HepG2 (cell line): ENCODE measurements around the gene FHIT. TPM values are rescaled to one million over a fixed set of nuclear protein-coding genes. Genes with fewer than 3 reads are reported as not detected.

Experiments used
- ATAC-seq: fragments of 200-7000 bp; cut with Tn5 transposase; 3 replicates; pipeline ENCODE4 v1.9.1; 2020; ENCODE audit warnings: mild to moderate bottlenecking, moderate library complexity
- BruUV-seq: library from RNA; stranded (reverse); fragments of 400-500 nt; replicated peaks from 2 replicates; lab custom pipeline; 2021; lab: Mats Ljungman, UMichigan
- CTCF ChIA-PET: fragments of 300-600 bp; formaldehyde crosslinking; extraction: SDS; loops from one replicate; lab custom pipeline; 2021; ENCODE audit warnings: low total read pairs, inconsistent platforms, low intra/inter-chr PET ratio; lab: Yijun Ruan, JAX
- POLR2A ChIA-PET: fragments of 350-600 bp; sonication (Branson Sonifier 250); formaldehyde crosslinking; loops from one replicate; lab custom pipeline; 2020; ENCODE audit warnings: antibody characterized with exemption, inconsistent platforms; lab: Yijun Ruan, JAX
- DNase-seq: peaks from one replicate; pipeline ENCODE4 v3.0.0-alpha.2; 2015; ENCODE audit warnings: low spot score
- FAIRE-seq: peaks from 3 replicates; lab custom pipeline; 2011; peaks lifted over from hg19 to GRCh38; lab: Jason Lieb, UNC
- H2AFZ ChIP-seq: one replicate; pipeline ENCODE4 v1.6.1; 2011; ENCODE audit warnings: low read length, inconsistent platforms
- H3K27ac ChIP-seq: fragments of 300-600 bp; 3 replicates; pipeline ENCODE4 v1.8.0; 2011; ENCODE audit warnings: mixed run types, mild to moderate bottlenecking, mixed read lengths, low read length, inconsistent platforms; ENCODE audit not compliant: insufficient read depth; ENCODE audit errors: extremely low read length
- H3K27me3 ChIP-seq, 2 experiments: fragments of 200-600 bp in 1 of 2; 2 replicates in 1 of 2; 3 replicates in 1 of 2; pipeline versions ENCODE4 v1.6.0 to v1.8.0; 2011; ENCODE audit warnings: low read length in 2 of 2, mild to moderate bottlenecking in 2 of 2, moderate library complexity in 2 of 2, inconsistent platforms in 1 of 2; ENCODE audit not compliant: insufficient read depth in 2 of 2, control insufficient read depth in 1 of 2
- H3K36me3 ChIP-seq, 2 experiments: fragments of 200-600 bp in 1 of 2; replicated peaks in 1 of 2; 2 replicates in 1 of 2; 3 replicates in 1 of 2; pipeline versions ENCODE4 v1.5.1 to v1.8.0; 2011; ENCODE audit warnings: low read length in 2 of 2, inconsistent platforms in 1 of 2; ENCODE audit not compliant: insufficient read depth in 2 of 2, control insufficient read depth in 1 of 2
- H3K4me1 ChIP-seq: 2 replicates; pipeline ENCODE4 v1.5.1; 2012; ENCODE audit warnings: low read length, inconsistent platforms; ENCODE audit not compliant: insufficient read depth
- H3K4me2 ChIP-seq: 2 replicates; pipeline ENCODE4 v1.6.0; 2011; ENCODE audit warnings: low read depth, low read length, inconsistent platforms
- H3K4me3 ChIP-seq, 3 experiments: fragments of 200-600 bp in 1 of 3; sonication (generic), shearing (Covaris generic) in 1 of 3; replicated peaks in 1 of 3; 2 replicates each; pipeline ENCODE4 v1.5.1; 2011 to 2016; ENCODE audit warnings: low read length in 3 of 3, inconsistent platforms in 2 of 3, low read depth in 2 of 3, mild to moderate bottlenecking in 2 of 3, control low read depth in 1 of 3, mixed read lengths in 1 of 3; ENCODE audit not compliant: insufficient read depth in 1 of 3
- H3K79me2 ChIP-seq: one replicate; pipeline ENCODE4 v1.6.1; 2011; ENCODE audit warnings: low read length, inconsistent platforms; ENCODE audit not compliant: insufficient read depth
- H3K9ac ChIP-seq: 2 replicates; pipeline ENCODE4 v1.6.0; 2011; ENCODE audit warnings: mild to moderate bottlenecking, low read depth, low read length, inconsistent platforms; ENCODE audit not compliant: insufficient read depth
- H3K9me3 ChIP-seq: 2 replicates; pipeline ENCODE4 v1.5.1; 2012; ENCODE audit warnings: mild to moderate bottlenecking, low read length
- H4K20me1 ChIP-seq: 2 replicates; pipeline ENCODE4 v1.6.0; 2011; ENCODE audit warnings: inconsistent platforms, mild to moderate bottlenecking, low read length, moderate library complexity; ENCODE audit not compliant: insufficient read depth
- BRD4 ChIP-seq: sonication (generic); formaldehyde crosslinking; IDR thresholded peaks from 2 replicates; pipeline ENCODE4 v1.4.0; 2020; ENCODE audit warnings: missing genetic modification reagents
- HNRNPK ChIP-seq: fragments of 200-400 bp; formaldehyde crosslinking; IDR thresholded peaks from 2 replicates; pipeline ENCODE4 v1.6.1; 2018; ENCODE audit warnings: low read length, low read depth, moderate library complexity, mild to moderate bottlenecking; ENCODE audit not compliant: poor library complexity, severe bottlenecking
- KLF6 ChIP-seq: IDR thresholded peaks from 2 replicates; pipeline ENCODE4 v1.8.0; 2016; ENCODE audit warnings: missing biosample characterization, missing genetic modification reagents
- KLF9 ChIP-seq: IDR thresholded peaks from 2 replicates; pipeline ENCODE4 v1.6.1; 2016; ENCODE audit warnings: low read depth
- NBN ChIP-seq: fragments of 450-650 bp; conservative IDR thresholded peaks from 2 replicates; pipeline ENCODE4 v1.6.1; 2017
- POGZ ChIP-seq: sonication (generic); formaldehyde crosslinking; IDR thresholded peaks from 2 replicates; pipeline ENCODE4 v1.4.0; 2020; ENCODE audit warnings: mild to moderate bottlenecking, missing genetic modification reagents
- ZNF282 ChIP-seq: fragments of 450-650 bp; IDR thresholded peaks from 2 replicates; pipeline ENCODE4 v1.6.1; 2018; ENCODE audit not compliant: partially characterized antibody
- ZNF670 ChIP-seq: sonication (generic); formaldehyde crosslinking; IDR thresholded peaks from 2 replicates; pipeline ENCODE4 v1.8.0; 2022; ENCODE audit warnings: mild to moderate bottlenecking, missing genetic modification reagents, borderline replicate concordance
- WGBS: methylation state at CpG from one replicate; pipeline ENCODE4 v1.1.6; 2017; ENCODE audit warnings: low lambda C conversion rate; 5-methylcytosine and 5-hydroxymethylcytosine counted together
- in situ Hi-C: cut with HindIII; loops from 2 replicates; pipeline ENCODE4 v1.10.0; 2017; ENCODE audit warnings: low pct_unique_long_range_greater_than_20kb; ENCODE audit not compliant: extremely low pct_ligation_motif_present
- intact Hi-C: fragments of 100-400 bp; cut with micrococcal nuclease; formaldehyde crosslinking; loops from one replicate; pipeline ENCODE4 v1.10.0; 2022; ENCODE audit not compliant: unreplicated experiment
- polyA plus RNA-seq, 8 experiments: library from polyadenylated mRNA; depleted of rRNA in 3 of 8; stranded (reverse) in 7 of 8; unstranded in 1 of 8; fragments of >200 nt; fragmentation: Illumina TruSeq in 4 of 8; extraction: Trizol in 4 of 8; gene quantifications; 2 replicates each; pipeline versions ENCODE4 v1.2.1 to v1.2.3, GENCODE V29; 2011 to 2016; ENCODE audit warnings: low read depth in 4 of 8, missing spikeins in 1 of 8, mixed read lengths in 1 of 8; ENCODE audit not compliant: insufficient read depth in 1 of 8
- total RNA-seq, 5 experiments: library from RNA; depleted of rRNA; stranded (reverse); fragments of >200 nt; fragmentation: Illumina TruSeq; extraction: Trizol; gene quantifications; 2 replicates each; pipeline ENCODE4 v1.2.3, GENCODE V29; 2016; ENCODE audit warnings: low read depth in 1 of 5
- TF ChIP-seq, protein P1 (sequence below): sonication (generic); formaldehyde crosslinking; IDR thresholded peaks from 2 replicates; pipeline ENCODE4 v1.5.0; 2020; ENCODE audit warnings: mild to moderate bottlenecking, low read depth, missing genetic modification reagents, borderline replicate concordance
- TF ChIP-seq, protein P2 (sequence below): sonication (generic); formaldehyde crosslinking; conservative IDR thresholded peaks from 2 replicates; pipeline ENCODE4 v1.4.0; 2020; ENCODE audit warnings: mild to moderate bottlenecking, missing genetic modification reagents, moderate library complexity
- TF ChIP-seq, protein P3 (sequence below): sonication (generic); formaldehyde crosslinking; IDR thresholded peaks from 2 replicates; pipeline ENCODE4 v1.8.0; 2022; ENCODE audit warnings: mild to moderate bottlenecking, missing genetic modification reagents; ENCODE audit not compliant: insufficient replicate concordance
- TF ChIP-seq, protein P4 (sequence below): IDR thresholded peaks from 2 replicates; pipeline ENCODE4 v1.6.1; 2012; ENCODE audit warnings: low read depth, low read length, improper control_type of control experiment
- TF ChIP-seq, protein P5 (sequence below): IDR thresholded peaks from 2 replicates; pipeline ENCODE4 v1.6.1; 2012; ENCODE audit warnings: inconsistent platforms

The FHIT gene
- total and polyA plus RNA-seq, 2 of the 13 experiments (the other 11 are each of a cell fraction or from before 2014, with no cell fraction given): 4.0 to 4.6 TPM

DNA sequence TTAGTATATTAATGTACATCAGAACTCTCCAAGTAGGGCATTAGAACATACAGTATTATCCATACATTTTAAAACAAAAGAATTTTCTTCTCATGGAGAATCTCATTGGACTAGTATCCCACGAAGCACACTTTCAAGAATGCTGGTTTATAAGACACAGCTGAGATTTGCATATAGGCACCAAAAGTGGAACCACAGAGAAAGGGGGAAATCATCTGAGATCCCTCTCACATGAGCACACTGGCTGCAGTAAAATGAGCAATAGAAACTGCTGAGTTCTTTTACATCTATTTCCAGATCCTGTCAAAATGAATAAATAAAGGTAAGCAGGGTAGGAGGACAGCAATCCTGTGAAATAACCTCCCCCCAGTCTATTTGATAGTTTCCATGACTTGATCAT is 665.3 kb downstream of the FHIT start:
- in situ Hi-C loops: no loop called here
- CTCF ChIA-PET: no interaction called here
- 4% methylated on average over 1 of the region's 1 CpG for WGBS
- ATAC-seq: no peak
- Histone ChIP-seq H3K4me2 (no peak overlapping the region), H3K9me3 (no peaks in the 10 kb centered on the region), H3K27me3 (no peaks in the 10 kb centered on the region), H4K20me1 (no peaks in the 10 kb centered on the region), H3K27ac (no peak overlapping the region), H3K4me1 (no peaks in the 10 kb centered on the region), H3K9ac (no peak overlapping the region), H3K79me2 (no peaks in the 10 kb centered on the region), H3K36me3 (no peaks in the 10 kb centered on the region), H2AFZ (no peak overlapping the region)
- no peak for DNase-seq
- POLR2A ChIA-PET: no interaction called here
- BruUV-seq: no TSS peak
- no peak for FAIRE-seq
- intact Hi-C loops: no loop called here
- TF ChIP-seq, protein P1, sequence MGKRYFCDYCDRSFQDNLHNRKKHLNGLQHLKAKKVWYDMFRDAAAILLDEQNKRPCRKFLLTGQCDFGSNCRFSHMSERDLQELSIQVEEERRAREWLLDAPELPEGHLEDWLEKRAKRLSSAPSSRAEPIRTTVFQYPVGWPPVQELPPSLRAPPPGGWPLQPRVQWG (CRISPR knock-in tag): no peak
- no peak for TF ChIP-seq KLF6
- TF ChIP-seq, protein P2, sequence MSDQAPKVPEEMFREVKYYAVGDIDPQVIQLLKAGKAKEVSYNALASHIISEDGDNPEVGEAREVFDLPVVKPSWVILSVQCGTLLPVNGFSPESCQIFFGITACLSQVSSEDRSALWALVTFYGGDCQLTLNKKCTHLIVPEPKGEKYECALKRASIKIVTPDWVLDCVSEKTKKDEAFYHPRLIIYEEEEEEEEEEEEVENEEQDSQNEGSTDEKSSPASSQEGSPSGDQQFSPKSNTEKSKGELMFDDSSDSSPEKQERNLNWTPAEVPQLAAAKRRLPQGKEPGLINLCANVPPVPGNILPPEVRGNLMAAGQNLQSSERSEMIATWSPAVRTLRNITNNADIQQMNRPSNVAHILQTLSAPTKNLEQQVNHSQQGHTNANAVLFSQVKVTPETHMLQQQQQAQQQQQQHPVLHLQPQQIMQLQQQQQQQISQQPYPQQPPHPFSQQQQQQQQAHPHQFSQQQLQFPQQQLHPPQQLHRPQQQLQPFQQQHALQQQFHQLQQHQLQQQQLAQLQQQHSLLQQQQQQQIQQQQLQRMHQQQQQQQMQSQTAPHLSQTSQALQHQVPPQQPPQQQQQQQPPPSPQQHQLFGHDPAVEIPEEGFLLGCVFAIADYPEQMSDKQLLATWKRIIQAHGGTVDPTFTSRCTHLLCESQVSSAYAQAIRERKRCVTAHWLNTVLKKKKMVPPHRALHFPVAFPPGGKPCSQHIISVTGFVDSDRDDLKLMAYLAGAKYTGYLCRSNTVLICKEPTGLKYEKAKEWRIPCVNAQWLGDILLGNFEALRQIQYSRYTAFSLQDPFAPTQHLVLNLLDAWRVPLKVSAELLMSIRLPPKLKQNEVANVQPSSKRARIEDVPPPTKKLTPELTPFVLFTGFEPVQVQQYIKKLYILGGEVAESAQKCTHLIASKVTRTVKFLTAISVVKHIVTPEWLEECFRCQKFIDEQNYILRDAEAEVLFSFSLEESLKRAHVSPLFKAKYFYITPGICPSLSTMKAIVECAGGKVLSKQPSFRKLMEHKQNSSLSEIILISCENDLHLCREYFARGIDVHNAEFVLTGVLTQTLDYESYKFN (CRISPR knock-in tag): no peak
- no peak for TF ChIP-seq POGZ
- TF ChIP-seq NBN: no peak
- TF ChIP-seq, protein P3, sequence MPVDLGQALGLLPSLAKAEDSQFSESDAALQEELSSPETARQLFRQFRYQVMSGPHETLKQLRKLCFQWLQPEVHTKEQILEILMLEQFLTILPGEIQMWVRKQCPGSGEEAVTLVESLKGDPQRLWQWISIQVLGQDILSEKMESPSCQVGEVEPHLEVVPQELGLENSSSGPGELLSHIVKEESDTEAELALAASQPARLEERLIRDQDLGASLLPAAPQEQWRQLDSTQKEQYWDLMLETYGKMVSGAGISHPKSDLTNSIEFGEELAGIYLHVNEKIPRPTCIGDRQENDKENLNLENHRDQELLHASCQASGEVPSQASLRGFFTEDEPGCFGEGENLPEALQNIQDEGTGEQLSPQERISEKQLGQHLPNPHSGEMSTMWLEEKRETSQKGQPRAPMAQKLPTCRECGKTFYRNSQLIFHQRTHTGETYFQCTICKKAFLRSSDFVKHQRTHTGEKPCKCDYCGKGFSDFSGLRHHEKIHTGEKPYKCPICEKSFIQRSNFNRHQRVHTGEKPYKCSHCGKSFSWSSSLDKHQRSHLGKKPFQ (CRISPR knock-in tag): no peak
- TF ChIP-seq, protein P4, sequence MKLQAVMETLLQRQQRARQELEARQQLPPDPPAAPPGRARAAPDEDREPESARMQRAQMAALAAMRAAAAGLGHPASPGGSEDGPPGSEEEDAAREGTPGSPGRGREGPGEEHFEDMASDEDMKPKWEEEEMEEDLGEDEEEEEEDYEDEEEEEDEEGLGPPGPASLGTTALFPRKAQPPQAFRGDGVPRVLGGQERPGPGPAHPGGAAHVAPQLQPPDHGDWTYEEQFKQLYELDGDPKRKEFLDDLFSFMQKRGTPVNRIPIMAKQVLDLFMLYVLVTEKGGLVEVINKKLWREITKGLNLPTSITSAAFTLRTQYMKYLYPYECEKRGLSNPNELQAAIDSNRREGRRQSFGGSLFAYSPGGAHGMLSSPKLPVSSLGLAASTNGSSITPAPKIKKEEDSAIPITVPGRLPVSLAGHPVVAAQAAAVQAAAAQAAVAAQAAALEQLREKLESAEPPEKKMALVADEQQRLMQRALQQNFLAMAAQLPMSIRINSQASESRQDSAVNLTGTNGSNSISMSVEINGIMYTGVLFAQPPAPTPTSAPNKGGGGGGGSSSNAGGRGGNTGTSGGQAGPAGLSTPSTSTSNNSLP: no peak
- no peak for TF ChIP-seq HNRNPK
- TF ChIP-seq ZNF670 (CRISPR knock-in tag): no peak
- TF ChIP-seq KLF9 (CRISPR knock-in tag): no peak
- no peak for TF ChIP-seq ZNF282
- TF ChIP-seq, protein P5, sequence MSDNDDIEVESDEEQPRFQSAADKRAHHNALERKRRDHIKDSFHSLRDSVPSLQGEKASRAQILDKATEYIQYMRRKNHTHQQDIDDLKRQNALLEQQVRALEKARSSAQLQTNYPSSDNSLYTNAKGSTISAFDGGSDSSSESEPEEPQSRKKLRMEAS: no peak
- no peak for TF ChIP-seq BRD4 (CRISPR knock-in tag)
- TF ChIP-seq, all 625 proteins: peak for 0
- no peak overlapping the region for H3K4me3 ChIP-seq
